HG02623 (cell line): ENCODE measurements around the gene GMPS.

Experiments used
- ATAC-seq: cut with Tn5 transposase; IDR thresholded peaks from one replicate; pipeline ENCODE4 v1.9.1; 2021; ENCODE audit warnings: moderate library complexity; ENCODE audit not compliant: unreplicated experiment

The GMPS gene

DNA sequence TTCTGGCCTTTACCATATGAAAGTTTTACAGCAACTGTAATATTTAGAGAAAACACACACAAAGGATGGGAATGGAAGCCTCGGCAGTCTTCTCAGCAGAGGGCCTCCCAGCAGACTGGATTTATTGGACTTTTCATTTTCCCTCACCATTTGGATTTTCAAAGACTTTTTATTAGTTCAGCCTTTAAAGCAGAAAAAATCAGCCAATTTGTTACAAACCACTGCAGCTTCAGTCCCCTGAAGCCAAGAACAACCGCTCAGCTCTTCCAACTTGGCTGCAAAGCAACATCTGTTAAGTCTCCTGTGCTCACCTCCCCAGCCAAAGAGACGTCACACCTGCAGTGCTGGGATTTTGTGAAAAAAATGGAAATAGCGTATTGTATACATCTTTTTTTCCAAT lies 120.8 kb downstream of the GMPS start:
- no peak for ATAC-seq

- no peak for ATAC-seq
Measured at GRCh38 chr3:155991847-155992246, 121.4 kb downstream of the GMPS start.
